Right atrium auricular region (tissue), 2 donors: ENCODE results near the gene RNF145. TPM values are rescaled to one million over a fixed set of nuclear protein-coding genes. Genes with fewer than 3 reads are reported as not detected.

Source experiments
- DNase-seq: peaks from one replicate; pipeline ENCODE4 v3.0.0-alpha.2; 2019; ENCODE audit warnings: low spot score
- H3K27ac ChIP-seq, 2 donors: fragments of 200-600 bp; sonication (generic); 1 replicate in 1 of 2; 2 replicates in 1 of 2; pipeline ENCODE4 v1.5.1; 2016 to 2019
- H3K27me3 ChIP-seq, 2 donors: fragments of 200-600 bp; sonication (generic); one replicate each; pipeline versions ENCODE4 v1.5.1 to v1.6.0; 2017 to 2019
- H3K36me3 ChIP-seq: fragments of 200-600 bp; sonication (generic); one replicate; pipeline ENCODE4 v1.5.1; 2016
- H3K4me1 ChIP-seq, 2 donors: fragments of 200-600 bp; sonication (generic); one replicate each; pipeline versions ENCODE4 v1.5.1 to v1.6.0; 2017 to 2019
- H3K4me3 ChIP-seq, 2 donors: fragments of 200-600 bp; sonication (generic); 1 replicate in 1 of 2; 2 replicates in 1 of 2; pipeline ENCODE4 v1.5.1; 2017 to 2019; ENCODE audit warnings: mild to moderate bottlenecking in 1 of 2, moderate library complexity in 1 of 2
- H3K9me3 ChIP-seq, 2 donors: fragments of 200-600 bp; sonication (generic); one replicate each; pipeline ENCODE4 v1.5.1; 2019
- total RNA-seq, 2 donors: library from RNA; depleted of rRNA; stranded (reverse); fragments of >200 nt; gene quantifications; one replicate each; pipeline ENCODE4 v1.1.0, GENCODE V29; 2016
- TF ChIP-seq, protein P1 (sequence below), 2 donors: fragments of 200-600 bp; sonication (generic); IDR thresholded peaks; one replicate each; pipeline ENCODE4 v1.5.1; 2019; ENCODE audit warnings: antibody characterized with exemption in 2 of 2

Gene RNF145
- total RNA-seq, 2 donors from 2014 or later, result 18.1 to 29.9 TPM

DNA sequence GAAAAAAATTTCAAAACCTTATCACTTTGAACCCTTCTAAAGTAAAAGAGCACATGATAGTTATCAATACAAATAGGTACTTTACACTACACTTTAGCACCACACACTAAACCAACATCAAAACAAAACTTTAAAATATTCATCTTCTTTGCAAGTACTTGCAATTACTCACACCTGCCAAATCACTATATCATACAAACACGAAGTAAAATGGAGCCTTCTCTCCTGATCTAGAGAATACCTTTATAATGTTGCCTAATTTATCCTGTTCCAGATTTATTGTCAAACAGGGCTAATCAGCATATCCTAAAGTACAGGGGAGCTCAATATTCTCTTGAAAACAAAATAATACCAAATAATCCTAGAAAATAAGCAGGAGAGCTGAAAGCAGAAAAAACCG is 3.0 kb downstream of the RNF145 start:
- H3K27ac ChIP-seq, result peak overlapping the region; percentile 93 to 99
- peaks cover 0 to 40% of the 10 kb centered on the region in 2 donors for H3K4me1 ChIP-seq
- H3K36me3 ChIP-seq, result no peaks in the 10 kb centered on the region
- H3K4me3 ChIP-seq, result peak overlapping the region in 1 of 2 donors; percentile 99
- TF ChIP-seq, protein P1, sequence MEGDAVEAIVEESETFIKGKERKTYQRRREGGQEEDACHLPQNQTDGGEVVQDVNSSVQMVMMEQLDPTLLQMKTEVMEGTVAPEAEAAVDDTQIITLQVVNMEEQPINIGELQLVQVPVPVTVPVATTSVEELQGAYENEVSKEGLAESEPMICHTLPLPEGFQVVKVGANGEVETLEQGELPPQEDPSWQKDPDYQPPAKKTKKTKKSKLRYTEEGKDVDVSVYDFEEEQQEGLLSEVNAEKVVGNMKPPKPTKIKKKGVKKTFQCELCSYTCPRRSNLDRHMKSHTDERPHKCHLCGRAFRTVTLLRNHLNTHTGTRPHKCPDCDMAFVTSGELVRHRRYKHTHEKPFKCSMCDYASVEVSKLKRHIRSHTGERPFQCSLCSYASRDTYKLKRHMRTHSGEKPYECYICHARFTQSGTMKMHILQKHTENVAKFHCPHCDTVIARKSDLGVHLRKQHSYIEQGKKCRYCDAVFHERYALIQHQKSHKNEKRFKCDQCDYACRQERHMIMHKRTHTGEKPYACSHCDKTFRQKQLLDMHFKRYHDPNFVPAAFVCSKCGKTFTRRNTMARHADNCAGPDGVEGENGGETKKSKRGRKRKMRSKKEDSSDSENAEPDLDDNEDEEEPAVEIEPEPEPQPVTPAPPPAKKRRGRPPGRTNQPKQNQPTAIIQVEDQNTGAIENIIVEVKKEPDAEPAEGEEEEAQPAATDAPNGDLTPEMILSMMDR (IDR thresholded peaks at IDR 0.05), result no peak
- no peaks in the 10 kb centered on the region for H3K9me3 ChIP-seq
- no peak for DNase-seq
- H3K27me3 ChIP-seq, result no peaks in the 10 kb centered on the region

DNA sequence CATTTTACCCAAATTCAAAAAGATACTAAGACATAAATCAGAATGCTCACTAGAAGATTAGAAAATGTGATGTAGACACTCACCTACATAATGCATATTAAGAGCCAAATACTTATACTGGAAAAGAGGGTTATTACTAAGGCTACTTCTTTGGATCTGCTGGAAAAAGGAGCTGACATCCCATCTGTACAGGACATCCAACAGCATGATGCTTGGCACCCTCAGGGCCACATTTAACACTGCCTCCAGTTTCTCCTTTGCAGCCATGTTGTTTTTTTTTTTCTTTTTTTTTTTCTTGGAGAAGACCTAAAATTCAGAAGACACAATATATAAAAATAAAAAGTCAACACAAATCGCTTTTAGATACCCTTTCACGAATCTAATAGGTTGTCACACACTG is 6.0 kb downstream of the RNF145 start:
- no peak overlapping the region for H3K27ac ChIP-seq
- no peaks in the 10 kb centered on the region for H3K9me3 ChIP-seq
- H3K4me3 ChIP-seq, result no peak overlapping the region
- TF ChIP-seq, protein P1 (IDR thresholded peaks at IDR 0.05), result no peak
- H3K36me3 ChIP-seq, result no peaks in the 10 kb centered on the region
- DNase-seq, result no peak
- no peaks in the 10 kb centered on the region for H3K27me3 ChIP-seq
- peaks cover 0 to 40% of the 10 kb centered on the region in 2 donors for H3K4me1 ChIP-seq

DNA sequence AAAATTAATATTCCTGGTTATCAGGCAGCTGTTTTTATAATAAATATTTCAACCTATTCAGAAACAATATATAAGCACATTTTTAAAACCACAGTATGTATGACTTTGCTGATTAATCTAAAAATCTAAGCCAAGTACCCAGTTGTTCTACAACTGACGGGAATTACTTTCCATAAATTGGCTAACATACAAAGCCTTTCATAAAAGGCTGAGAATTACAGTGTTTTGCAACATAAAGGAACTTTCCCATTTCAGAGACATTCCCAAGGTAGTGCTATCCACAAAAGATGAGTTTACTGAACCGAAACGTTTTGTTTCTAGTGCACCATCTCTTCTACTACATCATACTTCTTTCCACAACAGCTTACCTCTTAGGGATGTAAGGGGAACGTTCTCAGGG is 7.2 kb downstream of the RNF145 start:
- TF ChIP-seq, protein P1 (IDR thresholded peaks at IDR 0.05), result no peak
- Histone ChIP-seq H3K36me3 (no peaks in the 10 kb centered on the region), H3K4me1 (peaks cover 0 to 40% of the 10 kb centered on the region in 2 donors), H3K9me3 (no peaks in the 10 kb centered on the region), H3K27ac (no peak overlapping the region), H3K27me3 (no peaks in the 10 kb centered on the region), H3K4me3 (no peak overlapping the region)
- DNase-seq, result no peak

DNA sequence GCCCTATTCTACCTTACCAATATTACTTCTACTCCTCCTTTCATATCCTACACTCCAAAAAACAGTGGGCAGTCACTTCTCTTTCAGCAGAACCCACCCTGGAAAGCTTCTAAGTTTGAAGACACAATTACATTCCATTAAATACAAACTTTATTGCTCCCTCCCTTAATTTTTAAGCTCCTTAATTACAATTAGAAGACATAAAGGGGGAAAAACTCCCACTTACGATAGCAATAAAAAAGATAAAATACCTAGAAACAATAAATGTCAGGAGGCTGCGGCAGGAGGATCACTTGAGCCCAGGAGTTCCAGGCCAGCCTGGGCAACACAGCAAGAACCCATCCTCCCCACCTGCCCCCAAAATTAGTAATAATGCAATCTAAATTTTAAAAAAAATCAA is 9.6 kb downstream of the RNF145 start:
- no peak overlapping the region for H3K4me3 ChIP-seq
- H3K9me3 ChIP-seq, result no peaks in the 10 kb centered on the region
- no peaks in the 10 kb centered on the region for H3K27me3 ChIP-seq
- H3K4me1 ChIP-seq, result peaks cover 0 to 22% of the 10 kb centered on the region in 2 donors
- H3K27ac ChIP-seq, result no peak overlapping the region
- TF ChIP-seq, protein P1 (IDR thresholded peaks at IDR 0.05), result no peak
- no peak for DNase-seq
- H3K36me3 ChIP-seq, result no peaks in the 10 kb centered on the region

DNA sequence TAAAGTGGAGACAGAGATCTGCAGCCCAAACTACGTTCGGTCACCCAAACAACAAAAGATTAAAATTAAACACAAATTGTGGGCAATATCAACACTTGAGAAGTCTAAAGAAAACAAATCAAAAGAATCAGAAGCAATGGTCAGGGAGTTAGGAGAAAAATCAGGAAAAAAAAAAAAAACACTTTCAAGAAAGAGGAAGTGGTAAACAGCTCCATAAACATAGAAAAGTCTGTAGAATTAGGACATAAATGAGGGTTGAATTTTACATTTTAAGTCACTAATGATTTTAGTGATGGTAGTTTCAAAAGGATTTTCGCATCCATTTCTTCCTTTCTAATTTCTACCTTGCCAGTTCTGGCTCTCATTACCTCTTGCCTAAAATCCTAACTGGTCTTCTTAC is 10.1 kb downstream of the RNF145 start:
- TF ChIP-seq, protein P1 (IDR thresholded peaks at IDR 0.05), result no peak
- H3K4me3 ChIP-seq, result no peak overlapping the region
- H3K9me3 ChIP-seq, result no peaks in the 10 kb centered on the region
- no peak for DNase-seq
- peaks cover 0 to 16% of the 10 kb centered on the region in 2 donors for H3K4me1 ChIP-seq
- H3K27me3 ChIP-seq, result no peaks in the 10 kb centered on the region
- peaks cover 4% of the 10 kb centered on the region for H3K36me3 ChIP-seq
- H3K27ac ChIP-seq, result no peak overlapping the region
